Measurements from ENCODE around the gene TMEM243.

Gene TMEM243

DNA sequence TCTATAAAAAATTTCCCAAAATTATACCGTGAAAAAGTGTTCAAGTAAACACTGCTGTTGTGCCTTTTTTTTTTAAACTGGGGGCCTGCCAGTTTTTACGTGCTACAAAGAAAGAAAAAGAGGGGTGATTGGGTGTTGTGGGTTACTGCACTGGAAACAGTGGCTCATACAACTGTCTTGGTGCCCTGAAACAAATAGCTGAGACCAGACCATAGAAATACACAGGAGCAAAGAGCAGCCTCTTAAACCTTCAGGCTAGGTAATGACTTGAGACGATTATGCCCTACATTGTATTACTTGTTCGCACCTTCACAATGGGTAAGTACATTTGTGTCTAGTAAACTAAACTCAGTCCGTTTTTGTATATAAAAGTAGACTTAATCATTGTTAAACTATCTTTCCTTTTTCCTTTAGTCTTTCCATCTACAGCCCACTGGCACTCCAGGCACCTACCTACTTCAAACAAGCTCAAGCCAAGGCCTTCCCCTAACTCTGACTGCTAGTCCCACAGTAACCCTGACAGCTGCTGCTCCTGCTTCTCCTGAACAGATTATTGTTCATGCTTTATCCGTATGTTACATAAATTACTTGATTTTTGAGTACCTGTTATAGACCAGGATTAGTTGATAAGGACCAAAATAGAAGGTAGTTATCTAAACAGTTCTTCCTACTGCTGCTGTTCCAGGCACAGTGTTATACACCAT is 26.6 kb downstream of the TMEM243 start:
- TF ChIP-seq, protein P1, sequence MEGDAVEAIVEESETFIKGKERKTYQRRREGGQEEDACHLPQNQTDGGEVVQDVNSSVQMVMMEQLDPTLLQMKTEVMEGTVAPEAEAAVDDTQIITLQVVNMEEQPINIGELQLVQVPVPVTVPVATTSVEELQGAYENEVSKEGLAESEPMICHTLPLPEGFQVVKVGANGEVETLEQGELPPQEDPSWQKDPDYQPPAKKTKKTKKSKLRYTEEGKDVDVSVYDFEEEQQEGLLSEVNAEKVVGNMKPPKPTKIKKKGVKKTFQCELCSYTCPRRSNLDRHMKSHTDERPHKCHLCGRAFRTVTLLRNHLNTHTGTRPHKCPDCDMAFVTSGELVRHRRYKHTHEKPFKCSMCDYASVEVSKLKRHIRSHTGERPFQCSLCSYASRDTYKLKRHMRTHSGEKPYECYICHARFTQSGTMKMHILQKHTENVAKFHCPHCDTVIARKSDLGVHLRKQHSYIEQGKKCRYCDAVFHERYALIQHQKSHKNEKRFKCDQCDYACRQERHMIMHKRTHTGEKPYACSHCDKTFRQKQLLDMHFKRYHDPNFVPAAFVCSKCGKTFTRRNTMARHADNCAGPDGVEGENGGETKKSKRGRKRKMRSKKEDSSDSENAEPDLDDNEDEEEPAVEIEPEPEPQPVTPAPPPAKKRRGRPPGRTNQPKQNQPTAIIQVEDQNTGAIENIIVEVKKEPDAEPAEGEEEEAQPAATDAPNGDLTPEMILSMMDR (IDR thresholded peaks at IDR 0.05), result no peak

DNA sequence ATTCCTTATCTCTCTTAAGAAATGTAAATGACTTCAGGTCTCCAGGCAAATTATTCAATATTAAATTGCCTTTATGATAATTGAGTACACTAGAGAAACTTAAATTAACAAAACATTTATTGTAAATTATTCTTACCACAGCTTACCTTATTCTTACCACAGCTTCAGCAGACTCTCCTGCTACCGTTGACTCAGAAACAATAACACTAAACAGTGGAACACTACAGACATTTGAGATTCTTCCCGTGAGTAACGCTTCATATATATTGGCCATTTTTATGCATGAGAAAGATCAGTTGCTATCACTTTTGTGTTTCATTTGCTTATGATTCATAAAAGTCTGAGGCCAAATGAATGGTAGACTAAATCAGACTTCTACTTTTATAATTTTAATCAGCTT is 28.7 kb downstream of the TMEM243 start:
- TF ChIP-seq, protein P1 (IDR thresholded peaks at IDR 0.05), result no peak

DNA sequence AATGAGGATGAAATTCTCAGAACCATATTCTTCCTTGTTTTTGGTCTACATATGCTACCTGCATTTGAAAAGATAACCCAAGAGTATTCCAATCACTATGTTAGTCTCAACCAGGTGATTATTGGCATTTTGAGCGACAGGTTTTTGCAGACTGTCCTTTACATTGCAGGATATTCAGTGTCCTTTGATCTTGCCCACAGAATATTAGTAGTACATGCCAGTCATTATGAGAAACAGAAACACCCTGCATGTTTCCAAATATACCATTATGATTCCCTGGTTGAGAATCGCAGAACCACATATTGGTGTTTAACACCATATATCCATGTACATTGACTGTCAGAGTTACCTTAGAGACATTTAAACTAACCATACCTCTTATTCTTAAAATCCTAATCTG is 30.6 kb downstream of the TMEM243 start:
- TF ChIP-seq, protein P1 (IDR thresholded peaks at IDR 0.05), result no peak

DNA sequence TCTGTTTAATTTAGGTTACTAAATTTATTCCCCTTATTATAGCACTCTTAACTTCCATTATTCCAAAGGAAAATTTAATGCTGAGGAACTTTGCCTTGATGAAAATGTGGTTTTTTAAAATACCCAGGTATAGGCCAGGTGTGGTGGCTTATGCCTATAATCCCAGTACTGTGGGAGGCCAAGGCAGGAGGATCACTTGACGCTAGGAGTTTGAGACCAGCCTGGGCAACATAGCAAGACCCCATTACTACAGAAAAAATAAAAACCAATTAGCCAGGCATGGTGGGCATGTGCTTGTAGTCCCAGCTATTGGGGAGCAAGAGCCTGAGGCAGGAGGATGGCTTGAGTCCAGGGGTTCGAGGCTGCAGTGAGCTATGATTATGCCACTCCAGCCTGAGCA is 32.4 kb downstream of the TMEM243 start:
- TF ChIP-seq, protein P1 (IDR thresholded peaks at IDR 0.05), result no peak

DNA sequence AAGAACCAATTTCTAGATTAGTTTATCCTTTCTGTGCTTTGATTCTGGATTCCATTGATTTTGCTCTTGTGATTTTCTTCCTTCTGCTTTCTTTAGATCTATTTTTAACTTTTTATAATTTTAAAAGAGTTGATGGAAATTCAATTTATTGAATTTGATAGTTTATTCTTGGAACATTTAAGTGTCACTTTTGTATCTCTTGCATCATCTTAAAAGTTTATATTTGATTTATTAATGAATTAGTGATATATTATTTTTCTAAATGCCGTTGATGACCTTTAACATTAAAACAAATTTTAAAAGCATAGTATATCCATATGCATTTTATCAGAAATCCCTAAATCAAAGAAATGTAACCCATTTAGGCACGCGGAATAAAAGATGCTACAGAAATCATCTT is 40.4 kb downstream of the TMEM243 start:
- TF ChIP-seq, protein P1 (IDR thresholded peaks at IDR 0.05), result no peak

DNA sequence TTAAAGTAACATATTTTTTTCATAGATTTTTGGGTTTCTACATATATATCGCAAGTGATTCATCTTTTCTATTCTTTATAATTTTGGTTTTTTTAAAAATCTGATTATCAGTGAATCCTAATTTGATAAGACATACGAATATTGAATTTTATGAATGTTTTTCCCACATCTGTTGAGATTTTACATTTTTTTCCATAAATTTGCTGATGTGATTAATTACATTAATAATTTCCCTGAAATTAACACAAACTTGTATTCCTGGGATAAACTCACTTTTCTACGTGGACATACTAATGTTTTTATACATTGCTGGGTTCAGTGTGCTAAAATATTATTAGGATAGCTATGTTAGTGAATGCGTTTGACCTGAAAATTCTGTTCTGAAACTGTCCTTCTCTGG is 41.2 kb downstream of the TMEM243 start:
- TF ChIP-seq, protein P1 (IDR thresholded peaks at IDR 0.05), result no peak

DNA sequence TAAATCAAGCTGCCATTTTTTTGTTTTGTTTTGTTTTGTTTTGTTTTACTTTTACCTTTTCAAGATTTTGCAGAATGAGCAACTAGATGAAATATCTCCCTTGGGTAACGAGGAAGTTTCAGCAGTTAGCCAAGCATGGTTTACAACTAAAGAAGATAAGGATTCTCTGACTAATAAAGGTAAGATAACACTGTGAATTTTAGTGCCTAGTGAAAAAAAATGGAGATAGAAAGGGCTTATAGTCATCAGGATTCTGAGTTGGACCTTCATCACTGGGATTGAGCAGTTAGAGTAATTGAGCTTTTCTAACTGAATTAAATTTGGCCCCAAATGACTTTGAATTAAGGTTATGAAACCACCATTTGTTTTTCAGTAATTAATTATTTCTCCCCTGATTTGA is 46.1 kb downstream of the TMEM243 start:
- TF ChIP-seq, protein P1 (IDR thresholded peaks at IDR 0.05), result no peak

Data from LNCAP (cell line).